ENCODE data around the gene KREMEN1. TPM values are rescaled to one million over a fixed set of nuclear protein-coding genes. Genes with fewer than 3 reads are reported as not detected.

KREMEN1 gene
- total and polyA plus RNA-seq, 5 donors from 2014 or later, result 0.10 TPM; not detected in 4

DNA sequence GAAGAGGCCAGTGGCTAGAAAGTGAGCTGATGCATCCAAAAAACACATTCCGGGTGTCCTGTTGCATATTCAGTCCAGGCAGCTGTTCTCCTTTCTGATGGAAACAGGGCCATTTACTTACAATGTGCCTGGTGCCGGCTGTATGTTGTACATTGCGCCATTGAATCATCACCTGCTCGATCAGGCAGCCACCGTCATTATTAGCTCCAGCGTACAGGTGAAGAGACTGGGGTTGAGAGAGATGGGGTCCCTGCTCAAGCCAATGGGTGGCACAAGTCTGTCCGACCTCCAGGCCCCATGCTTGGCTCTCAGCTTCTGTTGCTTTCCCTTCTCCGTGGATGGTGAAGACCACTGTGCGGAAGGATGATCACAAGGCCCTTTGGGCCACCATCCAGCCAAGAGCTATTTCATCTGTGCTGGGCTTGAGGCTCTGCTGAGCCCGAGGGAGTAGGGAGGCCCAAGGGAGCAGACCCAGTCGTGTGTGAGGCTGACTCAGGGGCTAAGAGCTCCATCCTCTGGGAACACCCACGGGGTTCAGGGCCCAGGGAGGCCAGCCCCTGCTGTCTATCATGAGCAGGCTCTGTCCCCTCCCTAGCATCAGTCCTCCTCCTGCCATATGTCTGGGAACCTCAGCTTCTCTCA lies 112.1 kb downstream of the KREMEN1 start:
- Histone ChIP-seq H3K9me3 (ENCODE audit: control insufficient read depth in 2 of 2, low read length in 2 of 2) (no peaks in the 10 kb centered on the region), H3K27me3 (ENCODE audit: control insufficient read depth, insufficient read depth, low read length) (no peaks in the 10 kb centered on the region), H3K4me1 (ENCODE audit: control insufficient read depth, insufficient read depth, low read length, poor library complexity, severe bottlenecking) (no peaks in the 10 kb centered on the region), H3K4me3 (ENCODE audit: low read depth, low read length) (no peak overlapping the region), H3K36me3 (ENCODE audit: control insufficient read depth, insufficient read depth, low read length) (no peaks in the 10 kb centered on the region), H3K27ac (ENCODE audit: insufficient read depth, low read length, poor library complexity, severe bottlenecking) (no peak overlapping the region)
- Mint-ChIP-seq H3K27me3 (peaks cover 7% of the 10 kb centered on the region), H3K4me3 (no peak overlapping the region), H3K27ac (no peak overlapping the region), H3K36me3 (no peaks in the 10 kb centered on the region), H3K4me1 (no peaks in the 10 kb centered on the region), H3K9me3 (no peaks in the 10 kb centered on the region)
- DNase-seq (no peak), ATAC-seq (ENCODE audit: low read depth in 2 of 2) (no peak)

DNA sequence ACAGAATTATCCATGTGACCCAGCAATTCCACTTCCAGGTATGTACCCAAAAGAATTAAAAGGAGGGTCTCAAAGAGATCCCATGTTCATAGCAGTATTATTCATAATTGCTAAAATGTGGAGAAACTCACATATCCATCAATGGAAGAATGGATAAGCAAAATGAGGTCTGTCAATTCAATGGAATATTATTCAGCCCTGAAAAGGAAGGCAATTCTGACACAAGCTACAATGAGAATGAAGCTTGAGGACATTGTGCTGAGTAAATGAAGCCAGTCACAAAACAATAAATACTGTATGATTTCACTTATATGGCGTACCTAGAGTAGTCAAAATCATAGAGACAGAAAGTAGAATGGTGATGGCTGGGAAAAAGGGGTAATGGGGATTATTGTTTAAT lies 113.5 kb downstream of the KREMEN1 start:
- ATAC-seq (ENCODE audit: low read depth in 2 of 2), result no peak

DNA sequence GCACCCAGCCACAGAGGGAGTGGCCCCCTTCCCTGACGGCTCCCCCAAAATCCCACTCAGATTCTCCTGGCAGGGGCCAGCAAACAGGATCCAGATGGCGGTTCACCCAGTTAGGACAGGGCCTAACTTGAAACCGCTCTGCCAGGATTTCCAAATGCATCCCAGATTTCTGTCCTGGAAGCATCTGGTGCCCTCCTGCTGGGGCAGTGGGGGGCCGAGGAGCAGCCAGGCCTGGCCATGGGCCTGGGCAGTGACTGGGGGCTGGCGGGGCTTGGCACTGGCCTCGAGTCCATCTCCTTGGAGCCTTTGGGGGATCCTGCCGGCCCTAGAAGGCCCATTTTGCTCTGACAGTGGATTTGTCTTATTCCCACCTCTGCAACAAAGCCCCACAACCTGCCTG lies 115.0 kb downstream of the KREMEN1 start:
- DNase-seq, result no peak
- H3K27ac ChIP-seq (ENCODE audit: insufficient read depth, low read length, poor library complexity, severe bottlenecking), result no peak overlapping the region
- Mint-ChIP-seq H3K9me3 (peaks cover 0 to 3% (median 0%) of the 10 kb centered on the region in 7 donors), H3K36me3 (no peaks in the 10 kb centered on the region), H3K27ac (no peak overlapping the region), H3K4me3 (no peak overlapping the region), H3K27me3 (peaks cover 10% of the 10 kb centered on the region), H3K4me1 (no peaks in the 10 kb centered on the region)
- H3K36me3 ChIP-seq (ENCODE audit: control insufficient read depth, insufficient read depth, low read length), result no peaks in the 10 kb centered on the region
- H3K9me3 ChIP-seq (ENCODE audit: control insufficient read depth in 2 of 2, low read length in 2 of 2), result no peaks in the 10 kb centered on the region
- H3K4me3 ChIP-seq (ENCODE audit: low read depth, low read length), result no peak overlapping the region
- ATAC-seq (ENCODE audit: low read depth in 2 of 2), result no peak
- no peaks in the 10 kb centered on the region for H3K27me3 ChIP-seq (ENCODE audit: control insufficient read depth, insufficient read depth, low read length)
- no peaks in the 10 kb centered on the region for H3K4me1 ChIP-seq (ENCODE audit: control insufficient read depth, insufficient read depth, low read length, poor library complexity, severe bottlenecking)

More for the DNA sequence above, 113.5 kb downstream of the KREMEN1 start:
- Mint-ChIP-seq H3K27ac (no peak overlapping the region), H3K4me1 (no peaks in the 10 kb centered on the region), H3K9me3 (no peaks in the 10 kb centered on the region), H3K27me3 (peaks cover 10% of the 10 kb centered on the region), H3K4me3 (no peak overlapping the region), H3K36me3 (no peaks in the 10 kb centered on the region)
- Histone ChIP-seq H3K4me3 (ENCODE audit: low read depth, low read length) (no peak overlapping the region), H3K36me3 (ENCODE audit: control insufficient read depth, insufficient read depth, low read length) (no peaks in the 10 kb centered on the region), H3K27me3 (ENCODE audit: control insufficient read depth, insufficient read depth, low read length) (no peaks in the 10 kb centered on the region), H3K4me1 (ENCODE audit: control insufficient read depth, insufficient read depth, low read length, poor library complexity, severe bottlenecking) (no peaks in the 10 kb centered on the region), H3K9me3 (ENCODE audit: control insufficient read depth in 2 of 2, low read length in 2 of 2) (no peaks in the 10 kb centered on the region), H3K27ac (ENCODE audit: insufficient read depth, low read length, poor library complexity, severe bottlenecking) (no peak overlapping the region)
- DNase-seq, result no peak

DNA sequence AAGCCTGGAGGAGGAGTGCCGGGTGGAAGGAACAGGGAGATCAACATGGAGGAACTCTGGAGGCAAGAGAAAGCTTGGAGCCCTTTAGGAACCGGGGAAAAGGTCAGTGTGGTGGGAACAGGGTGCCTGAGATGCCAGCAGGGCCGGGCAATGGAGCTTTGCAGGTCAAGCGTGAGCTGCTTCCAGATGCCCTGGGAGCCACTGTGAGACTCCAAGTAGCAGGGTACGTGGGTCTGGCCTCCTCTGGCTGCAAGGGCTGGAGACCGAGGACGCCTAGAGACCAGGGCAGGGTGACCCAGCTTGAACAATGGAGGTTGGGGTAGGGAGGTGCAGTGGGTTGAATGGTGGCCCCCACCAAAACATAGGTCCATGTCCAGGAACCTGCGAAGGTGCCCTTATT lies 117.2 kb downstream of the KREMEN1 start:
- Histone ChIP-seq H3K36me3 (ENCODE audit: control insufficient read depth, insufficient read depth, low read length) (no peaks in the 10 kb centered on the region), H3K4me3 (ENCODE audit: low read depth, low read length) (no peak overlapping the region), H3K9me3 (ENCODE audit: control insufficient read depth in 2 of 2, low read length in 2 of 2) (no peaks in the 10 kb centered on the region), H3K27me3 (ENCODE audit: control insufficient read depth, insufficient read depth, low read length) (no peaks in the 10 kb centered on the region), H3K27ac (ENCODE audit: insufficient read depth, low read length, poor library complexity, severe bottlenecking) (no peak overlapping the region), H3K4me1 (ENCODE audit: control insufficient read depth, insufficient read depth, low read length, poor library complexity, severe bottlenecking) (no peaks in the 10 kb centered on the region)
- Mint-ChIP-seq H3K36me3 (no peaks in the 10 kb centered on the region), H3K4me1 (no peaks in the 10 kb centered on the region), H3K4me3 (no peak overlapping the region), H3K27ac (no peak overlapping the region), H3K27me3 (peaks cover 10% of the 10 kb centered on the region), H3K9me3 (peaks cover 0 to 6% (median 2%) of the 10 kb centered on the region in 7 donors)
- ATAC-seq (ENCODE audit: low read depth in 2 of 2), result no peak
- no peak for DNase-seq

DNA sequence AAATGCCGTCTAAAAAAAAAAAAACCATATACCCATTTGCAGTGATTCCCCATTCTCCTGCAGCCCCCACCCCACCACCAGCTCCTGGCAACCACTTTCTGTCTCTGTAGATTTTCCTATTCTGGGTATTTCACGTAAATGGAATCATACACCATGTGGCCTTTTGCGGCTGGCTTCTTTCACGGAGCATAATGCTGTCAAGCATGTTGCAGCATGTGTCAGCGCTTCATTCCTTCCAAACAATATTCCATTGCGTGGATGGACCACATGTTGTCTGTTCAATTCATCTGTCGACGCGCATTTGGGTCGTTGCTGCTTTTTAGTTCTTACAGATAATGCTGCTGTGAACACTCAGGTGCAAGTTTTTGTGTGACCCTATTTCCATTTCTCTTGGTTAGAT lies 118.1 kb downstream of the KREMEN1 start:
- H3K27me3 ChIP-seq (ENCODE audit: control insufficient read depth, insufficient read depth, low read length), result no peaks in the 10 kb centered on the region
- DNase-seq (no peak), ATAC-seq (ENCODE audit: low read depth in 2 of 2) (no peak)
- Mint-ChIP-seq H3K27me3 (peaks cover 10% of the 10 kb centered on the region), H3K27ac (no peak overlapping the region), H3K4me1 (no peaks in the 10 kb centered on the region), H3K4me3 (no peak overlapping the region), H3K36me3 (no peaks in the 10 kb centered on the region), H3K9me3 (peaks cover 0 to 6% (median 2%) of the 10 kb centered on the region in 7 donors)
- H3K9me3 ChIP-seq (ENCODE audit: control insufficient read depth in 2 of 2, low read length in 2 of 2), result no peaks in the 10 kb centered on the region
- H3K27ac ChIP-seq (ENCODE audit: insufficient read depth, low read length, poor library complexity, severe bottlenecking), result no peak overlapping the region
- no peaks in the 10 kb centered on the region for H3K4me1 ChIP-seq (ENCODE audit: control insufficient read depth, insufficient read depth, low read length, poor library complexity, severe bottlenecking)
- H3K4me3 ChIP-seq (ENCODE audit: low read depth, low read length), result no peak overlapping the region
- H3K36me3 ChIP-seq (ENCODE audit: control insufficient read depth, insufficient read depth, low read length), result no peaks in the 10 kb centered on the region

DNA sequence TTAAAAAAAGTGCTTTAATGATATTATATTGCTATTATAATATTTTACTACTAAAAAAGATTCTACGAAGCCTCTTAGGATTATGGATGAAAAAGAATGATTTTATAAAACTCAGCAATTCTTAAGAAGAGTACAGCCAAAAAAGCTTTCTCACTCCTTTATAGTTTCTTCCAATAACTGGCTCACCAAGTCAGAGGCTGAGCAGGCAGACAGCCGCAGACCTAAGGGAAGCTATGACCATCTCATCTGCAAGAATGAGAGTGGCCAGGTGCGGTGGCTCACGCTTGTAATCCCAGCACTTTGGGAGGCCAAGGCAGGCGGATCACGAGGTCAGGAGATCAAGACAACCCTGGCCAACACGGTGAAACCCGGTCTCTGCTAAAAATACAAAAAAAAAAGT lies 120.2 kb downstream of the KREMEN1 start:
- H3K27ac ChIP-seq (ENCODE audit: insufficient read depth, low read length, poor library complexity, severe bottlenecking), result no peak overlapping the region
- H3K36me3 ChIP-seq (ENCODE audit: control insufficient read depth, insufficient read depth, low read length), result no peaks in the 10 kb centered on the region
- no peaks in the 10 kb centered on the region for H3K9me3 ChIP-seq (ENCODE audit: control insufficient read depth in 2 of 2, low read length in 2 of 2)
- ATAC-seq (ENCODE audit: low read depth in 2 of 2) (no peak), DNase-seq (no peak)
- no peak overlapping the region for H3K4me3 ChIP-seq (ENCODE audit: low read depth, low read length)
- peaks cover 0 to 6% (median 2%) of the 10 kb centered on the region in 7 donors for H3K9me3 Mint-ChIP-seq
- H3K4me3 Mint-ChIP-seq, result no peak overlapping the region
- no peak overlapping the region for H3K27ac Mint-ChIP-seq
- no peaks in the 10 kb centered on the region for H3K36me3 Mint-ChIP-seq
- no peaks in the 10 kb centered on the region for H3K27me3 ChIP-seq (ENCODE audit: control insufficient read depth, insufficient read depth, low read length)
- H3K4me1 Mint-ChIP-seq, result no peaks in the 10 kb centered on the region
- H3K4me1 ChIP-seq (ENCODE audit: control insufficient read depth, insufficient read depth, low read length, poor library complexity, severe bottlenecking), result no peaks in the 10 kb centered on the region
- peaks cover 10% of the 10 kb centered on the region for H3K27me3 Mint-ChIP-seq

DNA sequence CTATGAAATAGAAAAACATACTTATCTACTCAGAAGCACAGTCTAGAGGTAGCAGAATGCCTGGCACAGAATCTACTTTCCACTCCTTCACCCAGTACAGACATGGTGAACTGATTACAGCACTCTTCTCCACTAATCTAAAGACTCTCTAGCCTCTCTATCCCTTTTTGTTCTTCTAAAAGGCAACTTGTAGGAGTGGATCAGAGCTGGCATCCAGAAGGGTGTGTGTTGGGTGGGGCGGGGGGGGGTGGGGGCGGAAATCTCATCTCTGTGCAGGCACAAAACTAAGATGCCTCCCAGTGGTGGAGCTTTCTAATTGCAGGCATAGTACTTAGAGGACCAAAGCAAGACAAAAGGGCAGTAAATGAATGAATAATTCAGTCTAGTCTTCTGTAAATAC lies 121.3 kb downstream of the KREMEN1 start:
- no peak for ATAC-seq (ENCODE audit: low read depth in 2 of 2)
- Histone ChIP-seq H3K4me3 (ENCODE audit: low read depth, low read length) (no peak overlapping the region), H3K36me3 (ENCODE audit: control insufficient read depth, insufficient read depth, low read length) (no peaks in the 10 kb centered on the region), H3K9me3 (ENCODE audit: control insufficient read depth in 2 of 2, low read length in 2 of 2) (no peaks in the 10 kb centered on the region), H3K27me3 (ENCODE audit: control insufficient read depth, insufficient read depth, low read length) (no peaks in the 10 kb centered on the region), H3K27ac (ENCODE audit: insufficient read depth, low read length, poor library complexity, severe bottlenecking) (no peak overlapping the region), H3K4me1 (ENCODE audit: control insufficient read depth, insufficient read depth, low read length, poor library complexity, severe bottlenecking) (no peaks in the 10 kb centered on the region)
- DNase-seq, result no peak
- no peaks in the 10 kb centered on the region for H3K36me3 Mint-ChIP-seq
- H3K9me3 Mint-ChIP-seq, result peaks cover 0 to 6% (median 2%) of the 10 kb centered on the region in 7 donors
- no peaks in the 10 kb centered on the region for H3K4me1 Mint-ChIP-seq
- H3K4me3 Mint-ChIP-seq, result no peak overlapping the region
- H3K27me3 Mint-ChIP-seq, result peaks cover 4% of the 10 kb centered on the region
- H3K27ac Mint-ChIP-seq, result no peak overlapping the region
